Trophoblast cell (in vitro differentiated cells and primary cell): ENCODE measurements around the gene DPF1.

Experiments
- DNase-seq, 2 donors: peaks; one replicate each; pipeline ENCODE4 v3.0.0-alpha.2; 2016
- H2AFZ ChIP-seq: 2 replicates; pipeline ENCODE4 v1.6.1; 2013; ENCODE audit warnings: low read length, moderate library complexity, mild to moderate bottlenecking; ENCODE audit not compliant: insufficient read depth, poor library complexity
- H2AK5ac ChIP-seq: 2 replicates; pipeline ENCODE4 v1.6.1; 2013; ENCODE audit warnings: mild to moderate bottlenecking, low read length
- H2BK120ac ChIP-seq: 2 replicates; pipeline ENCODE4 v1.6.1; 2013; ENCODE audit warnings: low read length, mild to moderate bottlenecking, moderate library complexity; ENCODE audit not compliant: insufficient read depth, poor library complexity
- H2BK12ac ChIP-seq: 2 replicates; pipeline ENCODE4 v1.6.1; 2013; ENCODE audit warnings: mild to moderate bottlenecking, low read length, moderate library complexity
- H2BK5ac ChIP-seq: 2 replicates; pipeline ENCODE4 v1.6.1; 2013; ENCODE audit warnings: low read length, low read depth, moderate library complexity, mild to moderate bottlenecking; ENCODE audit not compliant: poor library complexity
- H3K14ac ChIP-seq: 2 replicates; pipeline ENCODE4 v1.6.1; 2013; ENCODE audit warnings: mild to moderate bottlenecking, low read length
- H3K18ac ChIP-seq: 2 replicates; pipeline ENCODE4 v1.6.1; 2013; ENCODE audit warnings: mild to moderate bottlenecking, low read length
- H3K23ac ChIP-seq: 2 replicates; pipeline ENCODE4 v1.6.1; 2013; ENCODE audit warnings: low read length
- H3K27ac ChIP-seq: 2 replicates; pipeline ENCODE4 v1.5.1; 2013; ENCODE audit warnings: low read depth, mild to moderate bottlenecking, inconsistent platforms, low read length, moderate library complexity
- H3K27me3 ChIP-seq: 2 replicates; pipeline ENCODE4 v1.6.1; 2013; ENCODE audit warnings: inconsistent platforms, mild to moderate bottlenecking, low read length, moderate library complexity; ENCODE audit not compliant: insufficient read depth
- H3K36me3 ChIP-seq, 2 experiments: 1 replicate in 1 of 2; 2 replicates in 1 of 2; pipeline ENCODE4 v1.6.1; 2013; ENCODE audit warnings: low read length in 2 of 2, mild to moderate bottlenecking in 2 of 2, moderate library complexity in 1 of 2; ENCODE audit not compliant: insufficient read depth in 2 of 2, control insufficient read depth in 1 of 2
- H3K4ac ChIP-seq: 2 replicates; pipeline ENCODE4 v1.6.1; 2013; ENCODE audit warnings: low read depth, mild to moderate bottlenecking, low read length, moderate library complexity
- H3K4me1 ChIP-seq, 2 experiments: 1 replicate in 1 of 2; 2 replicates in 1 of 2; pipeline ENCODE4 v1.6.1; 2013; ENCODE audit warnings: low read length in 2 of 2, mild to moderate bottlenecking in 2 of 2, moderate library complexity in 1 of 2; ENCODE audit not compliant: insufficient read depth in 2 of 2, control insufficient read depth in 1 of 2
- H3K4me2 ChIP-seq: 2 replicates; pipeline ENCODE4 v1.6.1; 2013; ENCODE audit warnings: inconsistent platforms, mild to moderate bottlenecking, low read length, moderate library complexity
- H3K4me3 ChIP-seq: 2 replicates; pipeline ENCODE4 v1.5.1; 2013; ENCODE audit warnings: mild to moderate bottlenecking, low read depth, low read length, inconsistent platforms
- H3K79me1 ChIP-seq: one replicate; pipeline ENCODE4 v1.6.1; 2013; ENCODE audit warnings: low read length
- H3K79me2 ChIP-seq: 2 replicates; pipeline ENCODE4 v1.6.1; 2013; ENCODE audit warnings: low read length, mild to moderate bottlenecking; ENCODE audit not compliant: control insufficient read depth, insufficient read depth, poor library complexity
- H3K9ac ChIP-seq: 2 replicates; pipeline ENCODE4 v1.6.1; 2013; ENCODE audit warnings: mild to moderate bottlenecking, low read length
- H3K9me3 ChIP-seq: 2 replicates; pipeline ENCODE4 v1.6.1; 2013; ENCODE audit warnings: low read depth, mild to moderate bottlenecking, control low read depth, inconsistent platforms, low read length; ENCODE audit not compliant: insufficient read depth
- H4K12ac ChIP-seq: 2 replicates; pipeline ENCODE4 v1.6.1; 2013; ENCODE audit warnings: low read depth, mild to moderate bottlenecking, low read length, moderate library complexity
- H4K8ac ChIP-seq: 2 replicates; pipeline ENCODE4 v1.6.1; 2013; ENCODE audit warnings: low read depth, mild to moderate bottlenecking, low read length, moderate library complexity
- H4K91ac ChIP-seq: one replicate; pipeline ENCODE4 v1.6.1; 2013; ENCODE audit warnings: low read depth, mild to moderate bottlenecking, low read length, moderate library complexity
- WGBS: extraction: QIAGEN DNeasy Blood & Tissue Kit; methylation state at CpG from one replicate; pipeline ENCODE4 v1.1.7; 2013; ENCODE audit warnings: missing lambda C conversion rate; ENCODE audit not compliant: insufficient read length, insufficient coverage; ENCODE audit errors: extremely low coverage; 5-methylcytosine and 5-hydroxymethylcytosine counted together

Gene DPF1

DNA sequence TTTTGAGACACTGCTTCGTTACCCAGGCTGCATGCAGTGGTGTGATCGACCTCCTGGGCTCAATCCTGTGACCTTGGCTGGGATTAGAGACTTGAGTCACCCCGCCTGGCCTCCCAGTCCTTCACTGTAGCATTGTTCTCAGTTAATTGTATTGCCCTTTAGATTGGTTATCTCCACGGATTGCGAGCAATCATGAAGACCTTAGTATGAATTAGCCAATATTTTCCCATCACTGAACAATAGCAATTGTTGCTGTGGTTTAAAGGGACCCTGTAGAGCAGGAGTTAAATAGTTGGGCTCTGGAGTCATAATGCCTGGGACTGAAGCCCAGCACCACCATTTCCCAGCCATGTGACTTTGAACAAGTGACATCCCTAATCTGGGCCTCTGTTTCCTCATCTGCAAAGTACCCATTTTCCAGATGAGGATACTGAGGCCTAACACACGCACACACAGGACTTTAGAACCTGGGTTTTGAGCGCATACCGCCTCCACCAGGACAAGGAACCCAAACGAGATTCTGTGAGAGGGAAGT, 23.8 kb upstream of the DPF1 start:
- Histone ChIP-seq H3K4me1 (peaks cover 22 to 26% of the 10 kb centered on the region in 2 experiments), H3K79me2 (peaks cover 3% of the 10 kb centered on the region), H3K4me3 (no peak overlapping the region), H3K9ac (no peak overlapping the region), H3K4ac (no peak overlapping the region), H3K27ac (no peak overlapping the region), H3K4me2 (no peak overlapping the region), H2BK12ac (no peak overlapping the region), H4K12ac (no peak overlapping the region), H2AK5ac (no peak overlapping the region), H2BK120ac (no peak overlapping the region), H2AFZ (no peak overlapping the region), H4K8ac (no peak overlapping the region), H3K36me3 (no peaks in the 10 kb centered on the region), H3K18ac (no peak overlapping the region), H3K9me3 (no peaks in the 10 kb centered on the region), H3K23ac (no peak overlapping the region), H4K91ac (peak overlapping the region; percentile 1), H3K14ac (no peak overlapping the region), H3K27me3 (no peaks in the 10 kb centered on the region), H2BK5ac (no peak overlapping the region), H3K79me1 (peaks cover 15% of the 10 kb centered on the region)
- no CpG with 5 or more reads among the region's 9 CpGs for WGBS
- DNase-seq, result no peak

DNA sequence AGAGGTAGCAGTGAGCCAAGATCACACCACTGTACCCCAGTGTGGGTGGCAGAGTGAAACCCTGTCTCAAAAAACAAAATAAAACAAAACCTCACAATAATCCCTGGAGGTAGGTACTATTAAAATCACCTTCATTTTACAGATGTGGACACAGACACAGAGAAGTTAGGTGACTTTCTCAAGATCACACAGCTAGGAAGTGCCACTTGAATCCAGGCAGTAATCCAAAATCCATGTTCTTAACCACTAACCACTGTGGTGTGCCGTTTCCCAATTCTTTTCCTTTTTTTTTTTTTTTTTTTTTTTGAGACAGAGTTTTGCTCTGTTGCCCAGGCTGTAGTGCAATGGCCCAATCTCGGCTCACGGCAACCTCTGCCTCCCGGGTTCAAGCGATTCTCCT, 23.1 kb upstream of the DPF1 start:
- Histone ChIP-seq H4K8ac (no peak overlapping the region), H3K36me3 (no peaks in the 10 kb centered on the region), H2AK5ac (no peak overlapping the region), H3K18ac (no peak overlapping the region), H3K4me2 (no peak overlapping the region), H3K9ac (no peak overlapping the region), H3K4me3 (no peak overlapping the region), H2AFZ (no peak overlapping the region), H2BK120ac (no peak overlapping the region), H2BK5ac (no peak overlapping the region), H4K12ac (no peak overlapping the region), H3K23ac (no peak overlapping the region), H3K79me2 (peaks cover 3% of the 10 kb centered on the region), H4K91ac (no peak overlapping the region), H2BK12ac (no peak overlapping the region), H3K4ac (no peak overlapping the region), H3K4me1 (peaks cover 17 to 20% of the 10 kb centered on the region in 2 experiments), H3K27me3 (no peaks in the 10 kb centered on the region), H3K27ac (no peak overlapping the region), H3K9me3 (no peaks in the 10 kb centered on the region), H3K14ac (no peak overlapping the region), H3K79me1 (peaks cover 13% of the 10 kb centered on the region)
- no peak for DNase-seq
- WGBS, result no CpG with 5 or more reads among the region's 5 CpGs

DNA sequence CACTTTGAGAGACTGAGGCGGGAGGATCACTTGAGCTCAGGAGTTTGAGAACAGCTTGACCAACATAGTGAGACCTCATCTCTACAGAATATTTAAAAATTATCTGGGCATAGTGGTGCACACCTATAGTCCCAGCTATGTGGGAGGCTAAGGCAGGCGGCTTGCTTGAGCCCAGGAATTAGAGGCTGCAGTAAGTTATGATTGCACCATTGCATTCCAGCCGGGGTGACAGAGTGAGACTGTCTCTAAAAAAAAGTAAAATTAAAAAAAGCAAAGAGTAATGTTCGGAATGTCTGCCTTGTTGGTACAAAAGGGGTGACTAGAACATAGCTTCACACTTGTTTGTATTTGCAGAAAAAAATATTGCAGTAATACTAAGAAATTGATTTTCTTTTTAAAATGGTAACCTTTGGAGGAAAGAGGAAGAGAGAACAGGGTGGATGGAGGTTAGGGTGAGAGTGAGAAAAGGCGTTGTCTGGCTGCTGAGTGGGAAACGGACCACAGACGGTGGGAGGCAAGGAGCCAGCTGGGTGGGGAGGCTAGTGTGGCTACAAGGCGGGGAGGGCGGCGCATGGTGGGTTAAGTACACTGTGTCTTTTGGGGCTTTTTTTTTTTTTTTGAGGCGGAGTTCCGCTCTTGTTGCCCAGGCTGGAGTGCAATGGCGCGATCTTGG, 21.9 kb upstream of the DPF1 start:
- Histone ChIP-seq H3K4me3 (no peak overlapping the region), H3K4me1 (peaks cover 8 to 10% of the 10 kb centered on the region in 2 experiments), H3K79me1 (peaks cover 3% of the 10 kb centered on the region), H3K9me3 (no peaks in the 10 kb centered on the region), H4K8ac (no peak overlapping the region), H3K79me2 (no peaks in the 10 kb centered on the region), H3K23ac (no peak overlapping the region), H2BK12ac (no peak overlapping the region), H3K27ac (no peak overlapping the region), H3K4ac (no peak overlapping the region), H3K36me3 (no peaks in the 10 kb centered on the region), H3K4me2 (no peak overlapping the region), H2AK5ac (no peak overlapping the region), H4K91ac (no peak overlapping the region), H4K12ac (no peak overlapping the region), H2BK5ac (no peak overlapping the region), H3K14ac (no peak overlapping the region), H2AFZ (no peak overlapping the region), H2BK120ac (no peak overlapping the region), H3K18ac (no peak overlapping the region), H3K27me3 (no peaks in the 10 kb centered on the region), H3K9ac (no peak overlapping the region)
- DNase-seq, result peak in 1 of 2 donors; percentile 59
- no CpG with 5 or more reads among the region's 14 CpGs for WGBS

DNA sequence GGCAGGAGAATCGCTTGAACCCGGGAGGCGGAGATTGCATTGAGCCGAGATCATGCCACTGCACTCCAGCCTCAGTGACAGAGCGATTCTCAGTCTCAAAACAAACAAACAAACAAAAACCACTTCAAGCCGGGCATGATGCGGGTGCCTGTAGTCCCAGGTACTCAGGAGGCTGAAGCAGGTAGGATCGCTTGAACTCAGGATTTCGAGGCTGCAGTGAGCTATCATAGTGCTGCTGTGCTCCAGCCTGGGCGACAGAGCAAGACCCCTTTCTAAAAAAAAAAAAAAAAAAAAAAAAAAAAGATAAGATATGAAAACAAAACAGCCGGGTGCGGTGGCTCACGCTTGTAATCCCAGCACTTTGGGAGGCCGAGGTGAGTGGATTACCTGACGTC, 19.3 kb upstream of the DPF1 start:
- Histone ChIP-seq H2AFZ (no peak overlapping the region), H4K91ac (no peak overlapping the region), H3K27ac (no peak overlapping the region), H2BK5ac (no peak overlapping the region), H3K4me1 (peaks cover 2 to 3% of the 10 kb centered on the region in 2 experiments), H3K23ac (no peak overlapping the region), H2BK12ac (no peak overlapping the region), H4K8ac (no peak overlapping the region), H3K36me3 (no peaks in the 10 kb centered on the region), H2AK5ac (no peak overlapping the region), H4K12ac (no peak overlapping the region), H3K4me2 (no peak overlapping the region), H3K18ac (no peak overlapping the region), H3K14ac (no peak overlapping the region), H3K4ac (no peak overlapping the region), H3K79me2 (no peaks in the 10 kb centered on the region), H2BK120ac (no peak overlapping the region), H3K9ac (no peak overlapping the region), H3K79me1 (no peaks in the 10 kb centered on the region), H3K27me3 (no peaks in the 10 kb centered on the region), H3K4me3 (no peak overlapping the region), H3K9me3 (no peaks in the 10 kb centered on the region)
- WGBS, result no CpG with 5 or more reads among the region's 15 CpGs
- peak; percentile 50 to 56 for DNase-seq
